ENCODE measurements around the gene LACRT.

Gene LACRT

DNA sequence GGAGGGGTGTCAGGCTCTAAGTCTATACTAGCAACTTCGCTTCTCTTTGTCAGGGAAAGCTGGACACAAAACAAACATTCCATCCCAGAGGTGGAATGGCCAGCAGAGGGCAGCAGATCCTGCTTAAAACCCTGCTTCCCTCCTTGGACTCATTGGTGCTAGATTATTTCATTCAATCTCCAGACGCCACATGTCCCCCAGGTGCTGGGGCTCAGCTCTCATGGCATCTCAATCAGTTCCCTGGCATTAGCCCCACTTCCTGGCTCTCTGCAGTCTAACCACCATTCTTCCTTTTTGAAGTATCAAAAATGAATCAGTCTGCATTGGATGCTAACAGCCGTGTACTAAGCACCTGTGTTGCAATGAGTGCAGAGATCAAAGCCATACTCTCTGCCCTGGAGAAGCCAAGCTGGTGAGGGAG, 38.2 kb downstream of the LACRT start:
- DNase-seq, result peak; percentile 71

DNA sequence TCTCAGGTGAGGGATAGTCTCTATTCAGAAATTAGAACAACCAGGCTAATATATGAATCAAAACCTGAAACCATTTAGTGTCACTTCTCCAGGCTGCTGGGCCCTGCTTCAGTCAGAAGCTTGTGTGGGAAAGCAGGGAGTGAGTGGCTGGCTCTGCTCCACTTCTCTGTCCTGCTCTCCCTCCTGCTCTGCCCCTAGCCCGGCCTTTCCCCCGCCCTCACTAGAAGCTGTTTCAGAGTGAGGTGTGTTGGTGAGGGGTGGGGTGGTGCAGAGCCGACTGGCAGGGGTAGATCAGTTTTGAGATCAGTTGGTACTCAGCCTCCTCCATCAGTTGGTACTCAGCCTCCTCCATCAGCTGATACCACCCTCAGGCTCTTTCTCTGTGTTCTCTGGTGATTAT, 39.2 kb downstream of the LACRT start:
- DNase-seq, result no peak

- no peak for DNase-seq
Measured at GRCh38 chr12:54593725-54594124, 41.0 kb downstream of the LACRT start.

DNA sequence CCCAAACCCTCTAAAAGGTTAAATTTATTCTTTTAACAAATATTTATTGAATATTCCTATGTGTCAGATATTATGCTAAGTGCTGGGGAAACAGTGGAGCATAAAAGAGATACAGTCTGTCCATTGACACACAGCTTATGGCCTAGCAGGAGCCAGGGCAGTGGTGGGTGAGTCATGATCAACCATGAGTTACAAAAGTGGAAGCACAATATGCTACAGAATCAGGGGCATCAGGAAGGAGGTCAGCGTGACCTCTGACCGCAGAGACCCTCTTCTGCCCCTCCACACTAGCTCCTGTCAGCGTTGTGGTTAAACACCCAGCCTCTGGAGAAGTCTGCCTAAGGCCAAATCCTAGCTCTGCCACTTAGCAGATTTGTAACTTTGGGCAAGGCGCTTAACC, 41.6 kb downstream of the LACRT start:
- no peak for DNase-seq

DNA sequence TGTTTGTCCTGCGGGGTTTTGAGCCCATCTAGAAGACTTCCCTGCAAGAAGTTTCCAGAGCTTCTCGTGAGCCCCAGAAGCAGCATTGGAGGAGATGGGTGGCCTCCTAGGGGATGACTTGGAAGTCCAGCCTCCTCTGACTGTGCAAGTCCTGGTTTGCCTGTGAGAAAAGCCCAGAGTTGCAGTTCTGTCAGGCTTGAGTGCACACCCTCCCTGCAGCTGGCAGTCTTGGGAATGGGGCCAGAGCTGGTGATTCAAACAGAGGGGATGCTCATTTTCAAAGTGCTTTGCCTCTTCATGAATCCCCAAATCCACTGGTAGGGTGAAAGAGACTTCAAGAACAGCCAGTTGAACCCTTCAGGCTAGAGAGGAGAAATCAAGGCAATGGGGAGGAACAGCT, 42.4 kb downstream of the LACRT start:
- DNase-seq, result no peak

GRCh38 chr12:54590978-54591591, 43.6 kb downstream of the LACRT start:
- DNase-seq, result no peak

DNA sequence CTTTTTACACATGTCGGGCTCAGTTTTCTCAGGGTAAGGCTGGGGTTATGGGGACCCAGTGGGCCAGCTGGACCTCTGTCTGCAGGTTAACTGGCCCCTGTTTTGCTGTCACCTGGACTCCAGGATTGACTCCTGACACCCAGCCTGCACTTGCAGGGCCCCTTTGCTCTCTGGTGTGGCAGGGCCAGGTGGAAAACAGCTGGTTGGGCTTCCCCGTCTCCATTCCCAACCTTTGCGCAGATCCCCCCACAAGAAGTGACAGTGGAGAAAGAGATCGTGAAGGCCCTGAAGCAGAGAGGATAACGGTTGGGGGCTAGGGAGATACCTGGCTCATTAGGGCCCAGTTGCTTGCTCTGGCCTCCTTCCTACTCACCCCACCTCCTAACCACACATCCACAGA, 44.7 kb downstream of the LACRT start:
- DNase-seq, result no peak

DNA sequence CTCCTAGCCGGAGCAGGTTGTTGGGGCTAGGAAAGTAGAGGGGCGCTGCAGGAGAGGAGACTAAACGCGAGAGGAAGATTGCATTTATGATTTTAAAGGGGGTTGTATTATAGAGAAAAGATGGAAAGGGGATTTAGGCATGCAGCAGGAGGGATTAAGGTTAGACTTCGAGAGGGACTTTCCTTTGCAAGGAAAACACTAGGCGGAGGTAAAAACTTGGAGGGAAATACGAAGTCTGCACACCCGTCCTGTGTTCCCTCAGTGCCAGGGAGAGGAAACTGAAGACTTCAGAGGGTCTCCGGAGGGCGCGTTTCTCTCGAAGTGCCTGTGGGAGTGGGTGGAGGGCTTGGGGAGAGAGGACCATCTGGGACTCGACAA, 45.8 kb downstream of the LACRT start:
- no peak for DNase-seq

DNA sequence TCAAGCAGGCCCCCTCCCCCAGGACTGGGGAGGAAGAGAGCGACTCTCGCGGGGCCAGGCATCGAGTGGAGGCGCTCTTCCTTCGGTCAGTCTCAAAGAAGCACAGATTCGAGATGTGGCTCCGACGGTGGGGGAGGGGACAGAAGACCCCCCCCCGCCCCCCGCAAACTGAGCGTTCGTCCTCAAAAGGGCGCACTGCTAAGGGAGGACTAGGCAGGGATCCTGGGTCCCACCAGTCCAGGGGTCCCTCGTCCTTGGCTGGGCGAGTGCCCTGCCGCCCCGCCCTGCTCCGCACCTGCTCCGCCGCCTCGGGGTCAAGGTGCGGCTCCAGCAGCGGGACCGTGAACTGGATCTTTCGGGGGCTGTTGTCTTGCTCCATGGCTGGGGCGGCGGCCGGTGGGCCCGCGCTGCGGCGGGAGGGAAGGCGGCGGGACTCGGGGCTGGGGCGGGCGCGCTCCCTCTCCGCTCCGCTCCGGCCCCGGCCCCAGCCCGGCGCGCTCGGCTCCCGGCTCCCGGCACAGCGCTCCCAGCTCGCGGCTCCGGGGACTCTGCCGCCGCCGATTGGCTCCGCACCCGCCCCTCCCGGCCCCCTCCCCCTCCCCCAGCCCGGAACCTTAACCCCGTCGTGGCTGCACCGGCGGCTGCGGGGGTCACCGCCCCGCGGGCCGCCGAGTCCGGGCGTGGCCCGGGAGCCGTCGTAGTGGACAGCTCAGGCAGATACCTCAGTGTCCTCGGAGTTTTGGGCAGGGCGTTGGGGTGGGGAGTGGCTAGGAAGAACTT, 46.4 kb downstream of the LACRT start, which contains the start of gene PPP1R1A:
PPP1R1A (minus strand) TSS at position 550 of the 780 bp plus-strand sequence; CDS start at position 379, 171 bp downstream.
- DNase-seq, result peak; percentile 23

DNA sequence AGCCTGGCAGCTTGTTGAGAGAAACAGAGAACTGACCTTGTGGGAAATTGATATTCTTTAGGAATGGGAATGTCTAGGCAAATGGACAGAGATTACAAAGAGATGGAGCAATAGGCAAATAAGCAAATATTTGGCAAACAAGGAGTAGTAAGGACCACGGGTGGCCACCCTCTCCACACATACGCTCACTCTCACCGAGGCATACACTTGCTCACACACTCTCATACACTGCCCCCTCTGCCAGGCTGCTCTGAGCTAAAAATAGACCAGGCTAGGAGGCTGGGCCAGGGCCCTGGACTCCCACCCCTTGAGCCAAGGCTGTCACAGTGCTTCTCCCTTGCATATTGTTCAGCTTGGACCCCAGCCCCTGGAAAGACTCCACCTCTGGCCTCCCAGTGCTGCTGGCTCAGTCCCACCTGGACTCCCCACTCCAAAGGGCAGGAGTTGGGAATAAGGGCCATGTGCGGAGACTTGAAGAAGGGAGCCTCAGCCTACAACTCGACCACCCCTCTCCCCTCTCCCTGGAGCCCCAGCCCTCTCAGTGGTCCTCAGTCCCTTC, 47.3 kb downstream of the LACRT start:
- no peak for DNase-seq

GRCh38 chr12:54586620-54587019, 48.1 kb downstream of the LACRT start:
- no peak for DNase-seq

DNA sequence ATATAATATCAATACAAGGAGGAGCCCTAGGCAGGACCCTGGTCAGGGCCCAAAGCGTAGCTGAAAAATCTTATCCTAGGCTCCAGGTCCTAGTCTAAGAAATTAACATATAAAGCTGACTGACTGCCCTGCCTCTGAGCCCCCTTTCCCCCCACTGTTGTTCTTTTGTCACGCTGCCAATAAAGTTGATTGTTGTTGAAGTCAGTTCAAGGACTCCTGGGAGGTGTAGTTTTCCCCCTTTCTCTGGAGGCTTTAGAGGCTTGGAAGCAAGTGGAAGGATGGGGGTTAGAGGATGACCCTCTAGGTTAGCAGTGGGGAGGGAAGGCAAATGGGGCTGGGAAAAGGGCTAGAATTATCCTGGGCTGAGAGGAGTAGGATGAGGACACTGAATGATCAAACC, 49.5 kb downstream of the LACRT start:
- no peak for DNase-seq

DNA sequence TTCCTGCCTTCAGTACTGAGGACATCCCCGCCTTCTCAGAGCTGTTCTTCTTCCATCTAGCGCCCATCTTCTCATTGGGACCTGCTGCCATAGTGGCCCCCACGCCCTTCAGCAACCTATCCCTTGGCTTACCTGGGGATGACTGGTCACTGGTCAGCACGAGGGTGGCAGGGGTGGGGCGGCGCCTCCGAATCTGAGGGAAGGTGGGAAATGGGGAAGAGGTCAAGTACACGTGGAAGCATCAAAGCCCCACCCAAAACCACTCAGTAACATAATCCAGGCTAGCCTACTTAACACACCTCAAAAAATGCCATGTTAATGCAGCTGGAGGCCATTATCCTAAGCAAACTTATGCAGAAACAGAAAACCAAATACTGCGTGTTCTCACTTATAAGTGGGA, 50.6 kb downstream of the LACRT start:
- DNase-seq, result no peak

- DNase-seq, result no peak
Measured at GRCh38 chr12:54583726-54584125, 51.0 kb downstream of the LACRT start.

GRCh38 chr12:54581412-54581811, 53.3 kb downstream of the LACRT start:
- no peak for DNase-seq
